DMS153 treated with DMSO at 0.1 percent for 48 hours (cell line): Measurements from ENCODE around the gene CLDN10.
"Not testable (repeated sequence)": the region's sequence is repeated elsewhere in the genome, so short reads cannot be mapped to it uniquely, and the experiment has no call there.

ENCODE experiments used
- DNase-seq: peaks from one replicate; lab custom pipeline; 2025; ENCODE audit not compliant: unreplicated experiment; lab: John Stamatoyannopoulos, UW

Gene CLDN10

GRCh38 chr13:95552539-95553441 is at the start of gene CLDN10:
Gene CLDN10 (plus strand): TSS chr13:95552720. CDS start chr13:95552754, 34 bp downstream.
- peak; percentile 68 for DNase-seq

- no peak for DNase-seq
Measured at GRCh38 chr13:95503662-95504061, 48.9 kb upstream of the CLDN10 start.

- DNase-seq = no peak
Measured at GRCh38 chr13:95505265-95505664, 47.3 kb upstream of the CLDN10 start.

GRCh38 chr13:95505986-95506385 is 46.5 kb upstream of the CLDN10 start:
- no peak for DNase-seq

- no peak for DNase-seq
Measured at GRCh38 chr13:95507991-95508390, 44.5 kb upstream of the CLDN10 start.

GRCh38 chr13:95508996-95509395 is 43.5 kb upstream of the CLDN10 start:
- no peak for DNase-seq

- DNase-seq = no peak
Measured at GRCh38 chr13:95509521-95510310, 42.8 kb upstream of the CLDN10 start.

- DNase-seq = no peak
Measured at GRCh38 chr13:95510950-95511349, 41.6 kb upstream of the CLDN10 start.

GRCh38 chr13:95512424-95512823 is 40.1 kb upstream of the CLDN10 start:
- no peak for DNase-seq

- no peak for DNase-seq
Measured at GRCh38 chr13:95512957-95513356, 39.6 kb upstream of the CLDN10 start.

GRCh38 chr13:95515606-95516005 is 36.9 kb upstream of the CLDN10 start:
- DNase-seq = not testable (repeated sequence)

- DNase-seq = no peak
Measured at GRCh38 chr13:95516021-95516420, 36.5 kb upstream of the CLDN10 start.

GRCh38 chr13:95516492-95516891 is 36.0 kb upstream of the CLDN10 start:
- DNase-seq = no peak

- DNase-seq = no peak
Measured at GRCh38 chr13:95523598-95523997, 28.9 kb upstream of the CLDN10 start.

- DNase-seq = no peak
Measured at GRCh38 chr13:95524264-95524901, 28.1 kb upstream of the CLDN10 start.

- no peak for DNase-seq
Measured at GRCh38 chr13:95527955-95528354, 24.6 kb upstream of the CLDN10 start.

- peak; percentile 75 for DNase-seq
Measured at GRCh38 chr13:95530178-95530577, 22.3 kb upstream of the CLDN10 start.

GRCh38 chr13:95533545-95534160 is 18.9 kb upstream of the CLDN10 start:
- DNase-seq = no peak

- DNase-seq = no peak
Measured at GRCh38 chr13:95535243-95535642, 17.3 kb upstream of the CLDN10 start.

GRCh38 chr13:95536632-95537241 is 15.8 kb upstream of the CLDN10 start:
- no peak for DNase-seq

GRCh38 chr13:95540888-95541287 is 11.6 kb upstream of the CLDN10 start:
- DNase-seq = no peak
